ENCODE measurements around the gene KCNK10. TPM values are rescaled to one million over a fixed set of nuclear protein-coding genes. Genes with fewer than 3 reads are reported as not detected.

The KCNK10 gene
- polyA plus RNA-seq, 1 experiment, result not detected

- Histone ChIP-seq H3K4me3 (ENCODE audit: low read depth, low read length) (no peak overlapping the region), H3K36me3 (ENCODE audit: control insufficient read depth, insufficient read depth, low read length) (no peaks in the 10 kb centered on the region), H3K27me3 (ENCODE audit: control insufficient read depth, insufficient read depth, low read length) (no peaks in the 10 kb centered on the region)
- no peak for DNase-seq (ENCODE audit: low read depth)
- ChIA-PET CTCF (no interaction called here), POLR2A (no interaction called here)
- TF ChIP-seq CTCF (IDR thresholded peaks at IDR 0.05; ENCODE audit: insufficient read depth, low read depth, low read length), result no peak
These were observed 31.3 kb upstream of the KCNK10 start for GRCh38 chr14:88354358-88354757.

GRCh38 chr14:88352698-88353097 lies 29.6 kb upstream of the KCNK10 start:
- Histone ChIP-seq H3K4me3 (ENCODE audit: low read depth, low read length) (no peak overlapping the region), H3K36me3 (ENCODE audit: control insufficient read depth, insufficient read depth, low read length) (no peaks in the 10 kb centered on the region), H3K27me3 (ENCODE audit: control insufficient read depth, insufficient read depth, low read length) (no peaks in the 10 kb centered on the region)
- TF ChIP-seq CTCF (IDR thresholded peaks at IDR 0.05; ENCODE audit: insufficient read depth, low read depth, low read length), result no peak
- DNase-seq (ENCODE audit: low read depth), result no peak
- ChIA-PET CTCF (interaction anchor here (1.2 kb wide), 1 partner anchor 13 kb away, joined by 3 read pairs; no protein-coding TSS in a partner anchor), POLR2A (no interaction called here)

GRCh38 chr14:88351966-88352691 lies 29.1 kb upstream of the KCNK10 start:
- POLR2A ChIA-PET, result no interaction called here
- no peaks in the 10 kb centered on the region for H3K27me3 ChIP-seq (ENCODE audit: control insufficient read depth, insufficient read depth, low read length)

GRCh38 chr14:88348546-88348945 lies 25.5 kb upstream of the KCNK10 start:
- no peak for TF ChIP-seq CTCF (IDR thresholded peaks at IDR 0.05; ENCODE audit: insufficient read depth, low read depth, low read length)
- Histone ChIP-seq H3K4me3 (ENCODE audit: low read depth, low read length) (no peak overlapping the region), H3K27me3 (ENCODE audit: control insufficient read depth, insufficient read depth, low read length) (no peaks in the 10 kb centered on the region), H3K36me3 (ENCODE audit: control insufficient read depth, insufficient read depth, low read length) (no peaks in the 10 kb centered on the region)
- ChIA-PET POLR2A (no interaction called here), CTCF (no interaction called here)
- no peak for DNase-seq (ENCODE audit: low read depth)

More at GRCh38 chr14:88351966-88352691, 29.1 kb upstream of the KCNK10 start:
- DNase-seq (ENCODE audit: low read depth), result no peak
- TF ChIP-seq CTCF (IDR thresholded peaks at IDR 0.05; ENCODE audit: insufficient read depth, low read depth, low read length), result no peak
- CTCF ChIA-PET, result interaction anchor here (1.2 kb wide), 1 partner anchor 12 kb away, joined by 3 read pairs; no protein-coding TSS in a partner anchor
- H3K4me3 ChIP-seq (ENCODE audit: low read depth, low read length), result no peak overlapping the region
- no peaks in the 10 kb centered on the region for H3K36me3 ChIP-seq (ENCODE audit: control insufficient read depth, insufficient read depth, low read length)

GRCh38 chr14:88346048-88346639 lies 23.1 kb upstream of the KCNK10 start:
- DNase-seq (ENCODE audit: low read depth), result peak; percentile 37
- H3K27me3 ChIP-seq (ENCODE audit: control insufficient read depth, insufficient read depth, low read length), result no peaks in the 10 kb centered on the region
- no peaks in the 10 kb centered on the region for H3K36me3 ChIP-seq (ENCODE audit: control insufficient read depth, insufficient read depth, low read length)
- ChIA-PET POLR2A (no interaction called here), CTCF (no interaction called here)
- no peak overlapping the region for H3K4me3 ChIP-seq (ENCODE audit: low read depth, low read length)
- TF ChIP-seq CTCF (IDR thresholded peaks at IDR 0.05; ENCODE audit: insufficient read depth, low read depth, low read length), result no peak
